HEK293 (cell line): ENCODE measurements around the gene VWA5B1.

Experiments used
- CTCF ChIA-PET: fragments of 350-600 bp; formaldehyde crosslinking; extraction: SDS; loops from one replicate; lab custom pipeline; 2021; ENCODE audit warnings: antibody characterized with exemption; lab: Yijun Ruan, JAX
- POLR2A ChIA-PET: fragments of 300-600 bp; formaldehyde crosslinking; extraction: SDS; loops from one replicate; lab custom pipeline; 2020; ENCODE audit warnings: antibody characterized with exemption, inconsistent platforms; lab: Yijun Ruan, JAX
- H3K27ac ChIP-seq: fragments of 200-500 bp; sonication (Bioruptor generic); 2 replicates; pipeline ENCODE4 v1.5.1; 2014; ENCODE audit warnings: low read depth, low read length, control low read depth, inconsistent platforms; ENCODE audit errors: extremely low read depth
- H3K36me3 ChIP-seq, 2 experiments: fragments of 200-500 bp in 1 of 2; sonication (Bioruptor generic) in 1 of 2; 1 replicate in 1 of 2; 2 replicates in 1 of 2; pipeline ENCODE4 v1.5.1; 2014 to 2017; ENCODE audit warnings: inconsistent platforms in 2 of 2, low read length in 2 of 2; ENCODE audit not compliant: control insufficient read depth in 2 of 2, insufficient read depth in 1 of 2
- H3K4me1 ChIP-seq: fragments of 200-500 bp; sonication (Bioruptor generic); 2 replicates; pipeline ENCODE4 v1.5.1; 2014; ENCODE audit warnings: mild to moderate bottlenecking, low read length, inconsistent platforms; ENCODE audit not compliant: control insufficient read depth, insufficient read depth
- H3K4me3 ChIP-seq: 2 replicates; pipeline ENCODE4 v1.5.1; 2011; ENCODE audit warnings: low read depth, mild to moderate bottlenecking, control low read depth, low read length, moderate library complexity
- H3K9me3 ChIP-seq: fragments of 200-500 bp; sonication (Bioruptor generic); 2 replicates; pipeline ENCODE4 v1.5.1; 2014; ENCODE audit warnings: low read depth, low read length, inconsistent platforms; ENCODE audit not compliant: control insufficient read depth, insufficient read depth
- BCL11B ChIP-seq: fragments of 450-650 bp; formaldehyde crosslinking; IDR thresholded peaks from 2 replicates; pipeline ENCODE4 v1.5.1; 2016; ENCODE audit warnings: low read depth, missing biosample characterization, missing genetic modification characterization
- PBX3 ChIP-seq: sonication (generic); formaldehyde crosslinking; IDR thresholded peaks from 2 replicates; pipeline ENCODE4 v1.8.1; 2022; ENCODE audit warnings: mild to moderate bottlenecking, moderate library complexity, missing genetic modification reagents
- SP2 ChIP-seq: fragments of 450-650 bp; formaldehyde crosslinking; IDR thresholded peaks from 2 replicates; pipeline ENCODE4 v1.5.1; 2016; ENCODE audit warnings: missing biosample characterization, missing genetic modification characterization
- YY1 ChIP-seq: fragments of 450-650 bp; formaldehyde crosslinking; IDR thresholded peaks from 2 replicates; pipeline ENCODE4 v1.5.1; 2018; ENCODE audit warnings: missing biosample characterization, missing genetic modification characterization
- ZBTB17 ChIP-seq: fragments of 450-650 bp; formaldehyde crosslinking; IDR thresholded peaks from 2 replicates; pipeline ENCODE4 v1.5.1; 2016; ENCODE audit warnings: missing biosample characterization, missing genetic modification characterization
- ZNF140 ChIP-seq: fragments of 450-650 bp; formaldehyde crosslinking; IDR thresholded peaks from 2 replicates; pipeline ENCODE4 v1.5.1; 2016; ENCODE audit warnings: missing biosample characterization, missing genetic modification characterization
- ZNF174 ChIP-seq: fragments of 450-650 bp; formaldehyde crosslinking; IDR thresholded peaks from 2 replicates; pipeline ENCODE4 v1.5.0; 2017; ENCODE audit warnings: missing biosample characterization, mild to moderate bottlenecking, missing genetic modification characterization
- ZNF175 ChIP-seq: fragments of 450-650 bp; formaldehyde crosslinking; IDR thresholded peaks from 2 replicates; pipeline ENCODE4 v1.5.1; 2016; ENCODE audit warnings: missing biosample characterization, missing genetic modification characterization
- ZNF280D ChIP-seq: fragments of 450-650 bp; formaldehyde crosslinking; IDR thresholded peaks from 2 replicates; pipeline ENCODE4 v1.5.1; 2016; ENCODE audit warnings: missing biosample characterization, missing genetic modification characterization
- ZNF354C ChIP-seq: fragments of 450-650 bp; formaldehyde crosslinking; IDR thresholded peaks from 2 replicates; pipeline ENCODE4 v1.5.1; 2016; ENCODE audit warnings: missing biosample characterization, missing genetic modification characterization, low read depth, borderline replicate concordance
- ZNF404 ChIP-seq: fragments of 450-650 bp; formaldehyde crosslinking; IDR thresholded peaks from 2 replicates; pipeline ENCODE4 v1.5.1; 2017; ENCODE audit warnings: missing biosample characterization, missing genetic modification characterization
- ZNF501 ChIP-seq: fragments of 450-650 bp; formaldehyde crosslinking; IDR thresholded peaks from 2 replicates; pipeline ENCODE4 v1.5.1; 2016; ENCODE audit warnings: missing biosample characterization, missing genetic modification characterization
- ZNF549 ChIP-seq: fragments of 450-650 bp; IDR thresholded peaks from 2 replicates; pipeline ENCODE4 v1.5.1; 2018; ENCODE audit warnings: missing biosample characterization, missing genetic modification characterization, mild to moderate bottlenecking, inconsistent platforms, moderate library complexity
- ZNF560 ChIP-seq: fragments of 450-650 bp; formaldehyde crosslinking; IDR thresholded peaks from 2 replicates; pipeline ENCODE4 v1.5.1; 2017; ENCODE audit warnings: missing biosample characterization, missing genetic modification characterization, borderline replicate concordance
- ZNF580 ChIP-seq: fragments of 450-650 bp; formaldehyde crosslinking; IDR thresholded peaks from 2 replicates; pipeline ENCODE4 v1.5.1; 2016; ENCODE audit warnings: missing biosample characterization, missing genetic modification characterization
- ZNF596 ChIP-seq: fragments of 450-650 bp; IDR thresholded peaks from 2 replicates; pipeline ENCODE4 v1.5.0; 2018; ENCODE audit warnings: missing biosample characterization, mild to moderate bottlenecking, missing genetic modification characterization, moderate library complexity
- ZNF623 ChIP-seq: fragments of 450-650 bp; formaldehyde crosslinking; IDR thresholded peaks from 2 replicates; pipeline ENCODE4 v1.5.1; 2016; ENCODE audit warnings: missing biosample characterization, missing genetic modification characterization
- ZNF639 ChIP-seq: fragments of 450-650 bp; formaldehyde crosslinking; IDR thresholded peaks from 2 replicates; pipeline ENCODE4 v1.5.1; 2016; ENCODE audit warnings: missing biosample characterization, missing genetic modification characterization
- ZNF837 ChIP-seq: fragments of 450-650 bp; formaldehyde crosslinking; IDR thresholded peaks from 2 replicates; pipeline ENCODE4 v1.5.1; 2016; ENCODE audit warnings: missing biosample characterization, missing genetic modification characterization
- TF ChIP-seq, protein P1 (sequence below): fragments of 450-650 bp; IDR thresholded peaks from 2 replicates; pipeline ENCODE4 v1.5.1; 2018; ENCODE audit warnings: missing biosample characterization, mild to moderate bottlenecking, missing genetic modification characterization
- TF ChIP-seq, protein P2 (sequence below): fragments of 450-650 bp; formaldehyde crosslinking; IDR thresholded peaks from 2 replicates; pipeline ENCODE4 v1.5.1; 2017; ENCODE audit warnings: missing biosample characterization, missing genetic modification characterization
- TF ChIP-seq, protein P3 (sequence below): fragments of 450-650 bp; formaldehyde crosslinking; IDR thresholded peaks from 2 replicates; pipeline ENCODE4 v1.5.1; 2016; ENCODE audit warnings: missing biosample characterization, missing genetic modification characterization, low read depth

VWA5B1 gene

DNA sequence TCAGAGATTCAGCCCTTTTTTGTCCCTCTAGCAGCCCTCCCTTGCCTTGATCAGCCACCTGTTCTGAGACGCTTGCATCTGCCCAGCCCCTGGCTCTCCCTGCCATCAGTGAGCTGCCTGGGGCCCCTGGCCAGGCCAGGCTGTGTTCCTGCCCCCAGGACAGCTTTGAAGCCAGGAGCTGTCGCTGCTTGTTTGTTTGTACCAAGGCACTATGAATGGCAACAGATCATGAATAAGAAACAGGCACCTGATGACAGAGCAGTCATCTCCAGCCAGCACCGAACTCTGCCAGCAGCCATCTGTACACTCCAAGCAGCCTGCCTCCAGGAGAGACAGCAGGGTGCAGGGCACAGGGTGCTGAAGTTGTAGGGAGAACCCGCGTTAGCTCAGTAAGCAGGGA is 8.1 kb upstream of the VWA5B1 start:
- no peak overlapping the region for H3K27ac ChIP-seq
- H3K4me3 ChIP-seq, result no peak overlapping the region
- CTCF ChIA-PET, result no interaction called here
- no peaks in the 10 kb centered on the region for H3K4me1 ChIP-seq
- TF ChIP-seq, protein P1, sequence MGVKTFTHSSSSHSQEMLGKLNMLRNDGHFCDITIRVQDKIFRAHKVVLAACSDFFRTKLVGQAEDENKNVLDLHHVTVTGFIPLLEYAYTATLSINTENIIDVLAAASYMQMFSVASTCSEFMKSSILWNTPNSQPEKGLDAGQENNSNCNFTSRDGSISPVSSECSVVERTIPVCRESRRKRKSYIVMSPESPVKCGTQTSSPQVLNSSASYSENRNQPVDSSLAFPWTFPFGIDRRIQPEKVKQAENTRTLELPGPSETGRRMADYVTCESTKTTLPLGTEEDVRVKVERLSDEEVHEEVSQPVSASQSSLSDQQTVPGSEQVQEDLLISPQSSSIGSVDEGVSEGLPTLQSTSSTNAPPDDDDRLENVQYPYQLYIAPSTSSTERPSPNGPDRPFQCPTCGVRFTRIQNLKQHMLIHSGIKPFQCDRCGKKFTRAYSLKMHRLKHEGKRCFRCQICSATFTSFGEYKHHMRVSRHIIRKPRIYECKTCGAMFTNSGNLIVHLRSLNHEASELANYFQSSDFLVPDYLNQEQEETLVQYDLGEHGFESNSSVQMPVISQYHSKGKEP (tag by site-specific recombination), result no peak
- no peak for TF ChIP-seq ZNF354C (tag by site-specific recombination)
- TF ChIP-seq, all 188 proteins: peak for 0
- H3K36me3 ChIP-seq, result no peaks in the 10 kb centered on the region
- H3K9me3 ChIP-seq, result no peaks in the 10 kb centered on the region; the same call in 1 of the 2 replicates
- POLR2A ChIA-PET, result no interaction called here

- CTCF ChIA-PET, result no interaction called here
- Histone ChIP-seq H3K4me1 (no peaks in the 10 kb centered on the region), H3K36me3 (no peaks in the 10 kb centered on the region), H3K4me3 (no peak overlapping the region), H3K9me3 (no peaks in the 10 kb centered on the region; the same call in 1 of the 2 replicates), H3K27ac (no peak overlapping the region)
- POLR2A ChIA-PET, result no interaction called here
- TF ChIP-seq ZNF501 (tag by site-specific recombination) (no peak), BCL11B (tag by site-specific recombination) (no peak), ZBTB17 (tag by site-specific recombination) (no peak), ZNF404 (no peak), ZNF549 (tag by site-specific recombination) (no peak), SP2 (tag by site-specific recombination) (no peak), ZNF837 (tag by site-specific recombination) (no peak), ZNF623 (no peak), ZNF140 (tag by site-specific recombination) (no peak)
- TF ChIP-seq, protein P2, sequence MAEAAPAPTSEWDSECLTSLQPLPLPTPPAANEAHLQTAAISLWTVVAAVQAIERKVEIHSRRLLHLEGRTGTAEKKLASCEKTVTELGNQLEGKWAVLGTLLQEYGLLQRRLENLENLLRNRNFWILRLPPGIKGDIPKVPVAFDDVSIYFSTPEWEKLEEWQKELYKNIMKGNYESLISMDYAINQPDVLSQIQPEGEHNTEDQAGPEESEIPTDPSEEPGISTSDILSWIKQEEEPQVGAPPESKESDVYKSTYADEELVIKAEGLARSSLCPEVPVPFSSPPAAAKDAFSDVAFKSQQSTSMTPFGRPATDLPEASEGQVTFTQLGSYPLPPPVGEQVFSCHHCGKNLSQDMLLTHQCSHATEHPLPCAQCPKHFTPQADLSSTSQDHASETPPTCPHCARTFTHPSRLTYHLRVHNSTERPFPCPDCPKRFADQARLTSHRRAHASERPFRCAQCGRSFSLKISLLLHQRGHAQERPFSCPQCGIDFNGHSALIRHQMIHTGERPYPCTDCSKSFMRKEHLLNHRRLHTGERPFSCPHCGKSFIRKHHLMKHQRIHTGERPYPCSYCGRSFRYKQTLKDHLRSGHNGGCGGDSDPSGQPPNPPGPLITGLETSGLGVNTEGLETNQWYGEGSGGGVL (tag by site-specific recombination), result no peak
These were observed 6.6 kb upstream of the VWA5B1 start for GRCh38 chr1:20284046-20284445.

DNA sequence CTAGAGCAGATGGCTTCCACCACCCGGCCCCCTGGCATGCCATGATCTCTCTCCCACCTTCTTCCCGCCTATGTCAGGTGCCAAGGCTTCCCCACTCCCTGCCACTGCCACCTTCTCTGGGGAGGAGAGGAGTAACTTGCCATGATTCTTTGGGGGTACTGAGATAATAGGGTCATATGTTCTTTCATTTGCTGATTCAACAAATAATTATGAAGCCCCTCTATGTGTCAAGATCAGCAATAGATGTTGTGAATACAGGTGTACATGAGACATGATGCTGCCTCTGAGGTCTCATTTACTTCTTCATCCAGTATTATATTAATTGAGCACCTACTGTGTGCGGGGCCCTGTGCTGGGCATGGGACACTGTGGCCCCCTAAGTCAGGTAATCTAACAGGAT is 6.0 kb upstream of the VWA5B1 start:
- ChIA-PET CTCF (no interaction called here), POLR2A (no interaction called here)
- Histone ChIP-seq H3K4me1 (no peaks in the 10 kb centered on the region), H3K36me3 (no peaks in the 10 kb centered on the region), H3K27ac (no peak overlapping the region), H3K9me3 (no peaks in the 10 kb centered on the region; the same call in 1 of the 2 replicates), H3K4me3 (no peak overlapping the region)
- TF ChIP-seq, protein P3, sequence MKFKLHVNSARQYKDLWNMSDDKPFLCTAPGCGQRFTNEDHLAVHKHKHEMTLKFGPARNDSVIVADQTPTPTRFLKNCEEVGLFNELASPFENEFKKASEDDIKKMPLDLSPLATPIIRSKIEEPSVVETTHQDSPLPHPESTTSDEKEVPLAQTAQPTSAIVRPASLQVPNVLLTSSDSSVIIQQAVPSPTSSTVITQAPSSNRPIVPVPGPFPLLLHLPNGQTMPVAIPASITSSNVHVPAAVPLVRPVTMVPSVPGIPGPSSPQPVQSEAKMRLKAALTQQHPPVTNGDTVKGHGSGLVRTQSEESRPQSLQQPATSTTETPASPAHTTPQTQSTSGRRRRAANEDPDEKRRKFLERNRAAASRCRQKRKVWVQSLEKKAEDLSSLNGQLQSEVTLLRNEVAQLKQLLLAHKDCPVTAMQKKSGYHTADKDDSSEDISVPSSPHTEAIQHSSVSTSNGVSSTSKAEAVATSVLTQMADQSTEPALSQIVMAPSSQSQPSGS, result no peak
- TF ChIP-seq ZNF175 (tag by site-specific recombination) (no peak), PBX3 (CRISPR knock-in tag) (no peak), YY1 (no peak), ZNF580 (tag by site-specific recombination) (no peak), ZNF639 (no peak), ZNF280D (no peak), ZNF174 (no peak), ZNF560 (no peak), ZNF596 (tag by site-specific recombination) (no peak)
